ENCODE results near the gene HAND1.

Gene HAND1

DNA sequence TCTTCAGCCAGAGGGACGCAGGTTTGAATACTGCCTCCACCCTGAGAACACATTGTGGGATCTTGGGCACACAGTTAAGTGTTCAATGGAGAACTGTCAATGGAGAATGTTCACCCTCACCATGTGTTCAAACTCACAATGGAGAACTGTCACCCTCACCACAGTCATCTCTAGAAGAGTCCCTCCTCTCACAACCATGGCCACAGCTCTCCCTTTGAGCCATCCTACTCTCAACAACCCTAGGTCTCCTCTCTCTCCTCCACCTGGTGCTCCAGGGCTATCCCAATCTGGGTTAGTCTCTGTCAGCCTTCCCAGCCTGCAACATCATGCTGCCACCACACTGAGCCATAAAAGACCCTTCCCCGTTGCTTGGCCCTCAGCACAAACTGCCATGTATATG lies 36.3 kb upstream of the HAND1 start:
- TF ChIP-seq, protein P1, sequence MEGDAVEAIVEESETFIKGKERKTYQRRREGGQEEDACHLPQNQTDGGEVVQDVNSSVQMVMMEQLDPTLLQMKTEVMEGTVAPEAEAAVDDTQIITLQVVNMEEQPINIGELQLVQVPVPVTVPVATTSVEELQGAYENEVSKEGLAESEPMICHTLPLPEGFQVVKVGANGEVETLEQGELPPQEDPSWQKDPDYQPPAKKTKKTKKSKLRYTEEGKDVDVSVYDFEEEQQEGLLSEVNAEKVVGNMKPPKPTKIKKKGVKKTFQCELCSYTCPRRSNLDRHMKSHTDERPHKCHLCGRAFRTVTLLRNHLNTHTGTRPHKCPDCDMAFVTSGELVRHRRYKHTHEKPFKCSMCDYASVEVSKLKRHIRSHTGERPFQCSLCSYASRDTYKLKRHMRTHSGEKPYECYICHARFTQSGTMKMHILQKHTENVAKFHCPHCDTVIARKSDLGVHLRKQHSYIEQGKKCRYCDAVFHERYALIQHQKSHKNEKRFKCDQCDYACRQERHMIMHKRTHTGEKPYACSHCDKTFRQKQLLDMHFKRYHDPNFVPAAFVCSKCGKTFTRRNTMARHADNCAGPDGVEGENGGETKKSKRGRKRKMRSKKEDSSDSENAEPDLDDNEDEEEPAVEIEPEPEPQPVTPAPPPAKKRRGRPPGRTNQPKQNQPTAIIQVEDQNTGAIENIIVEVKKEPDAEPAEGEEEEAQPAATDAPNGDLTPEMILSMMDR (IDR thresholded peaks at IDR 0.05; ENCODE audit: low read depth, low read length, missing control alignments): no peak
- H3K4me3 ChIP-seq (ENCODE audit: low read depth, low read length): no peak overlapping the region
- no peak for DNase-seq (ENCODE audit: low read depth)

DNA sequence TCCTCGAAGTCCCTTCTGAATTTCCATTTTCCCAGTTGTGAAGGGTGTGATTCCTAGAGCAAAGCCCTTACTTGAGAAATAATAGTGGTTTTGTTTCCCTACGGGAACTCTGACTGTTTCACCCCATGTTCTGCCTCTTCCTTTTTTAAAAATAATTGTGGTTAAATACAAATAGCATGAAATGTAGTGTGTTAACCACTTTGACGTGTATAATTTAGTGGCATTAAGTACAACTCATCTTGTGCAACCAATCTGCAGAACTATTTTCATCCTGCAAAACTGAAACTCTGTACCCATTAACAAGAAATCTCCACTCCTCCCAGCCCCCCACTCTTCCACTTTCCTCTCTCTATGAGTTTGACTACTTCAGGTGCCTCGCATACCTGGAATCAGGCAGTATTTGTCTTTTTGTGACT lies 35.6 kb upstream of the HAND1 start:
- DNase-seq (ENCODE audit: low read depth): peak; percentile 38
- TF ChIP-seq, protein P1 (IDR thresholded peaks at IDR 0.05; ENCODE audit: low read depth, low read length, missing control alignments): no peak
- H3K4me3 ChIP-seq (ENCODE audit: low read depth, low read length): no peak overlapping the region

DNA sequence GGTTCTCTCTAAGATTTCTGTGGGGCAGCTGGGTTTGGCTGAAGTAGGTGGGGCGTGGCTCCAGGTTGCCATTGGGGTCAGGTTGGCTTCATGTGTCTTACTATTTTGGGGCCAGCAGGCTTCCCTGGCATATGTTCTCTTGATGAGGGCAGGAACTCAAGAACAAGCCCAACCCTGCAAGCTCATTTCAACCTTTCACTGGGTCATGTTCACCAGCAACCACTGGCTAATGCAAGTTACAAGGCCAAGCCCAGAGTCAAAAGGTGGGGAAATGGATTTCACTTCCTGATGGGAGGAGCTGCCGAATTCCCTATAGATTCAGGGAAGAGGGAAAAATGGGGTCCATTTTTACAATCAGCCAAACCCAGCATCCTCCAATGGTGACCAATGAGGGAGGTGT lies 34.0 kb upstream of the HAND1 start:
- TF ChIP-seq, protein P1 (IDR thresholded peaks at IDR 0.05; ENCODE audit: low read depth, low read length, missing control alignments): no peak
- DNase-seq (ENCODE audit: low read depth): no peak
- H3K4me3 ChIP-seq (ENCODE audit: low read depth, low read length): no peak overlapping the region

DNA sequence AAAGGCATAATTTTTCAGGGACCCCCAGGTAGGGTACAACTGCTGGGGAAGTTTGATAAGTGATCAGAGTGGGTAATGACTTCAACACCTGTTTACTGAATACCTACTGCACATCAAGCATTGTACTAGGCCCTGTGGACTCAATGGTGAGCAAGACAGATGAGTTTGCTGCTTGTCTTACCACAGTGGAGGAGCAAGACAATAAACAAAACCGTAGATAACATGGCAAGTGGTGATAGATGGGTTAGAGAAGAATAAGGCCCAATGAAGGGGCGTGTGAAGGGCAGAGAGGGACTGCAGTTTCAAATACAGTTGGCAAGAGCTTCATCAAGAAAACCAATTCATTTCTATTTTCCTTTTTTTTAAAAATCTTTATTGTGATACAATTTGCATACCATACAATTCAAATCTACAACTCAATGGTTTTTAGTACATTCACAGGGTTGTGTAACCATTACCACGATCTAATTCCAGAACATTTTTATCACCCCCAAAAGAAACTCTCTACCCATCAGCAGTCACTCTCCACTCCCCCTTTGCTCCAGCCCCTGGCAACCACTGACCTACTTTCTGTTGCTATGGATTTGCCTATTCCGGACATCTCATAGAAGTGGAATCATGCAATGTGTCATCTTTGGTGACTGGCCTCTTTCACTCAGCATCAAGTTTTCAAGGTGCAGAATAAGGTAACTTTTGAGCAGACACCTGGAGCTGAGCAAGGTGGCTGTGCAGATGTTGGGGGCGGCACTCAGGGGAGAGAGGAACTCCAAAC lies 31.9 kb upstream of the HAND1 start:
- no peak for DNase-seq (ENCODE audit: low read depth)
- TF ChIP-seq, protein P1 (IDR thresholded peaks at IDR 0.05; ENCODE audit: low read depth, low read length, missing control alignments): no peak
- no peak overlapping the region for H3K4me3 ChIP-seq (ENCODE audit: low read depth, low read length)

GRCh38 chr5:154508114-154508513 lies 30.1 kb upstream of the HAND1 start:
- no peak for DNase-seq (ENCODE audit: low read depth)
- no peak overlapping the region for H3K4me3 ChIP-seq (ENCODE audit: low read depth, low read length)
- TF ChIP-seq, protein P1 (IDR thresholded peaks at IDR 0.05; ENCODE audit: low read depth, low read length, missing control alignments): no peak

GRCh38 chr5:154506716-154507080 lies 28.7 kb upstream of the HAND1 start:
- TF ChIP-seq, protein P1 (IDR thresholded peaks at IDR 0.05; ENCODE audit: low read depth, low read length, missing control alignments): no peak
- H3K4me3 ChIP-seq (ENCODE audit: low read depth, low read length): no peak overlapping the region
- no peak for DNase-seq (ENCODE audit: low read depth)
